ENCODE results near the gene CD300LG. TPM values are rescaled to one million over a fixed set of nuclear protein-coding genes. Genes with fewer than 3 reads are reported as not detected.

The CD300LG gene
- total RNA-seq, 1 donor from 2014 or later: not detected

- no peak for TF ChIP-seq CTCF (IDR thresholded peaks at IDR 0.05)
Measured at GRCh38 chr17:43823350-43824084, 23.5 kb upstream of the CD300LG start.

DNA sequence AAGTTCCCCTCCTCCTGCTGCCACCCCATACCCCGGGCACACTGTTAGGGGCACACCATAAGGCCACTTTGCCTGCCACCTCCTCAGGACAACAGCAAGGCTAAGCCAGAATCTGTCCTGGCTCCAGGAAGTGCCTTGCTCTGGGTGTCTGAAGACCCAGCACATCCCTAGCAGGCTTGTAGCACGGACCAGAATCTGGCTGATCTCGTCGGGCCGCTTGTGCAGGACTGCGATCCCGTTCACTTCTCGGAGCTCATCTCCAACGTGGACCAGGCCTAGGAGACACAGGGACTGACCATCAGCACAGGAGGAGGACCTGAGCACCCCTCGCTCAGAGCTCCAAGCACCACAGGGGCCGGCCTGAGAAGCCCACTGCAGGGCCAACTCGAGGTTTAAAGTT, 21.4 kb upstream of the CD300LG start:
- no peak for DNase-seq (ENCODE audit: extremely low spot score, unreplicated experiment)
- TF ChIP-seq CTCF (IDR thresholded peaks at IDR 0.05): no peak
- no peaks in the 10 kb centered on the region for H3K9me3 Mint-ChIP-seq (ENCODE audit: unreplicated experiment)
- no peak overlapping the region for H3K4me3 Mint-ChIP-seq (ENCODE audit: unreplicated experiment)
- H3K4me1 Mint-ChIP-seq (ENCODE audit: unreplicated experiment): peaks cover 2% of the 10 kb centered on the region
- no peaks in the 10 kb centered on the region for H3K27me3 Mint-ChIP-seq (ENCODE audit: unreplicated experiment)
- H3K36me3 Mint-ChIP-seq (ENCODE audit: unreplicated experiment): peaks cover 8% of the 10 kb centered on the region
- H3K27ac Mint-ChIP-seq (ENCODE audit: unreplicated experiment): no peak overlapping the region

More at GRCh38 chr17:43823350-43824084, 23.5 kb upstream of the CD300LG start:
- no peak for DNase-seq (ENCODE audit: extremely low spot score, unreplicated experiment)
- Mint-ChIP-seq H3K27ac (ENCODE audit: unreplicated experiment) (no peak overlapping the region), H3K9me3 (ENCODE audit: unreplicated experiment) (no peaks in the 10 kb centered on the region), H3K36me3 (ENCODE audit: unreplicated experiment) (peaks cover 12% of the 10 kb centered on the region), H3K27me3 (ENCODE audit: unreplicated experiment) (no peaks in the 10 kb centered on the region), H3K4me1 (ENCODE audit: unreplicated experiment) (peaks cover 2% of the 10 kb centered on the region), H3K4me3 (ENCODE audit: unreplicated experiment) (no peak overlapping the region)

- Mint-ChIP-seq H3K36me3 (ENCODE audit: unreplicated experiment) (peaks cover 10% of the 10 kb centered on the region), H3K9me3 (ENCODE audit: unreplicated experiment) (no peaks in the 10 kb centered on the region), H3K4me3 (ENCODE audit: unreplicated experiment) (no peak overlapping the region), H3K4me1 (ENCODE audit: unreplicated experiment) (peaks cover 2% of the 10 kb centered on the region), H3K27me3 (ENCODE audit: unreplicated experiment) (no peaks in the 10 kb centered on the region), H3K27ac (ENCODE audit: unreplicated experiment) (no peak overlapping the region)
- TF ChIP-seq CTCF (IDR thresholded peaks at IDR 0.05): no peak
- no peak for DNase-seq (ENCODE audit: extremely low spot score, unreplicated experiment)
Measured at GRCh38 chr17:43826206-43826605, 20.8 kb upstream of the CD300LG start.

DNA sequence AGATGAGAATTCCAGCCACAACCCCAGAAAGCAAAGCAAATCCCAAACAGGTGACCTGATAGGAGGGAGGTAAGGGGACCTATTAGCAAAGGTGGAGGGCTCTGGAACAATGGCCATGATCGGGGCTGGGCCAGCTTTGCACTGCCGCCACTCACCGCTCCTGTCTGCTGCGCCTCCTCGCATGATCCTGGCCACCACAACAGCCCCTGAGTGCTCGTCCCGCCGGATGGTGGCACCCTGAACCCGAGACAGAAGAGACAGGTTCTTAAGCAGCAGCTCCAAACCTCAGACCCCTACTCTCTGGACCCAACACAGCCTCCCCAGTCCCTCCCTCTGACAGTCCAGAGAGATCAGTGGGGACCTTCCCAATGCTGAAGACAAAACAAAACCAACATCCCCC, 19.4 kb upstream of the CD300LG start:
- Mint-ChIP-seq H3K4me3 (ENCODE audit: unreplicated experiment) (no peak overlapping the region), H3K4me1 (ENCODE audit: unreplicated experiment) (peaks cover 10% of the 10 kb centered on the region), H3K36me3 (ENCODE audit: unreplicated experiment) (peaks cover 10% of the 10 kb centered on the region), H3K27me3 (ENCODE audit: unreplicated experiment) (no peaks in the 10 kb centered on the region), H3K27ac (ENCODE audit: unreplicated experiment) (no peak overlapping the region), H3K9me3 (ENCODE audit: unreplicated experiment) (no peaks in the 10 kb centered on the region)
- no peak for TF ChIP-seq CTCF (IDR thresholded peaks at IDR 0.05)
- no peak for DNase-seq (ENCODE audit: extremely low spot score, unreplicated experiment)

DNA sequence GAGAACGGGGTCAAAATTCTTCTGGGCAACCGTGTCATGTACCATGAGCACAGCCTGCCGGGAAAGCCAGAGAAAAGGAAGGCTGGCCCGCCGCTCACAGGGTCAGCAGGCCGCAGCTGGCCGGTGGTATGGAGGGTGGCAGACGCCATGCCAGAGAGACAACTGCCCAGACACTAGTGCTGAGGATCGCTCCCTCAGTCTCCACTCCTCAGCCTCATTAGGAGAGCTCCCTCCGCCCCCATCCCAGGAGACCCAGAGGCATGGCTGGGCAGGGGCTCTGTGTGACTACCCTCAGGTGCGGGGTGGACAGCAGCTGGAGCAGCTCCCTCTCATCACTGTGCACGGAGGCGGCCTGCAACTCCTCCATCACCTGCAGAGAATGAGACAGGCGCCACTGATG, 17.2 kb upstream of the CD300LG start:
- no peak overlapping the region for H3K27ac Mint-ChIP-seq (ENCODE audit: unreplicated experiment)
- DNase-seq (ENCODE audit: extremely low spot score, unreplicated experiment): no peak
- no peaks in the 10 kb centered on the region for H3K27me3 Mint-ChIP-seq (ENCODE audit: unreplicated experiment)
- H3K36me3 Mint-ChIP-seq (ENCODE audit: unreplicated experiment): peaks cover 10% of the 10 kb centered on the region
- no peak overlapping the region for H3K4me3 Mint-ChIP-seq (ENCODE audit: unreplicated experiment)
- TF ChIP-seq CTCF (IDR thresholded peaks at IDR 0.05): no peak
- H3K4me1 Mint-ChIP-seq (ENCODE audit: unreplicated experiment): peaks cover 17% of the 10 kb centered on the region
- no peaks in the 10 kb centered on the region for H3K9me3 Mint-ChIP-seq (ENCODE audit: unreplicated experiment)
